Measurements from ENCODE around the gene APOBEC3F. TPM values are rescaled to one million over a fixed set of nuclear protein-coding genes. Genes with fewer than 3 reads are reported as not detected.
"Not testable (repeated sequence)": the region's sequence is repeated elsewhere in the genome, so short reads cannot be mapped to it uniquely, and the experiment has no call there.

Gene APOBEC3F
- total and polyA plus RNA-seq, 2 donors (not counting 1 experiment from before 2014, with no cell fraction given) = 23.3 to 76.8 TPM

- H3K4me1 ChIP-seq (ENCODE audit: control insufficient read depth in 2 of 2, insufficient read depth in 2 of 2, low read length in 2 of 2) = peaks cover 47 to 76% of the 10 kb centered on the region in 2 donors
Measured at GRCh38 chr22:39077026-39077840, 36.6 kb downstream of the APOBEC3F start, which contains the start of gene APOBEC3G. APOBEC3G (plus strand) TSS chr22:39077275; CDS start chr22:39077362, 87 bp downstream.

GRCh38 chr22:39077912-39078311 is 37.2 kb downstream of the APOBEC3F start:
- peak overlapping the region; percentile 72 for H3K9ac ChIP-seq (ENCODE audit: low read length)
- H3K9me3 Mint-ChIP-seq (ENCODE audit: insufficient read depth); H2AFZ ChIP-seq (ENCODE audit: insufficient read depth, low read depth, low read length, poor library complexity, severe bottlenecking); H3K27me3 Mint-ChIP-seq; intact Hi-C loops (cut with micrococcal nuclease); ATAC-seq (ENCODE audit: low read depth); H3K9me3 ChIP-seq (ENCODE audit: control extremely low read depth in 1 of 3, control insufficient read depth in 2 of 3, insufficient read depth in 1 of 3, low read length in 2 of 3); H3K27me3 ChIP-seq (replicated peaks in 1 of 4; ENCODE audit: control extremely low read depth in 1 of 4, control insufficient read depth in 3 of 4, insufficient read depth in 4 of 4, low read length in 3 of 4); DNase-seq: not testable (repeated sequence)
- peaks cover 52% of the 10 kb centered on the region for H3K79me2 ChIP-seq (ENCODE audit: control insufficient read depth, insufficient read depth, low read length)
- peak overlapping the region; percentile 94 for H3K4me3 Mint-ChIP-seq
- H3K27ac ChIP-seq (ENCODE audit: low read length in 2 of 2) = peak overlapping the region; percentile 81 to 94
- peaks cover 42 to 71% of the 10 kb centered on the region in 2 donors for H3K4me1 ChIP-seq (ENCODE audit: control insufficient read depth in 2 of 2, insufficient read depth in 2 of 2, low read length in 2 of 2)
- POLR2A ChIA-PET = interaction anchor here (0.7 to 3.3 kb wide), 3 partner anchors 11 to 408 kb away, joined by 3 to 13 read pairs (median 3); no protein-coding TSS in a partner anchor
- CTCF ChIA-PET = interaction anchor here (1.4 to 1.9 kb wide), 3 partner anchors 37 to 75 kb away, joined by 3 to 7 read pairs (median 4); no protein-coding TSS in a partner anchor
- peak overlapping the region; percentile 96 for H3K27ac Mint-ChIP-seq
- peak overlapping the region; percentile 53 to 74 (median 67) for H3K4me3 ChIP-seq (ENCODE audit: control extremely low read depth in 1 of 5, extremely low read depth in 1 of 5, insufficient read depth in 1 of 5, low read depth in 2 of 5, low read length in 4 of 5)
- peaks cover 62% of the 10 kb centered on the region for H3K4me1 Mint-ChIP-seq
- H3K36me3 ChIP-seq (replicated peaks in 1 of 2; ENCODE audit: control extremely low read depth in 1 of 2, control insufficient read depth in 1 of 2, extremely low read depth in 1 of 2, insufficient read depth in 2 of 2, low read length in 1 of 2) = peaks cover 1 to 32% of the 10 kb centered on the region in 2 experiments
- H4K20me1 ChIP-seq (ENCODE audit: control insufficient read depth, insufficient read depth, low read length, poor library complexity, severe bottlenecking) = peaks cover 11% of the 10 kb centered on the region
- H3K4me2 ChIP-seq (replicated peaks; ENCODE audit: low read depth, low read length, poor library complexity, severe bottlenecking) = peak overlapping the region; percentile 83
- WGBS (ENCODE audit: insufficient coverage) = 95% methylated on average over 9 of the region's 12 CpGs

More at GRCh38 chr22:39077026-39077840, 36.6 kb downstream of the APOBEC3F start, which contains the start of gene APOBEC3G:
- WGBS (ENCODE audit: insufficient coverage) = 4% methylated on average over 12 of the region's 17 CpGs
- peak; percentile 86 for ATAC-seq (ENCODE audit: low read depth)
- H3K27me3 Mint-ChIP-seq; H3K27me3 ChIP-seq (replicated peaks in 1 of 4; ENCODE audit: control extremely low read depth in 1 of 4, control insufficient read depth in 3 of 4, insufficient read depth in 4 of 4, low read length in 3 of 4); intact Hi-C loops (cut with micrococcal nuclease); H3K9me3 Mint-ChIP-seq (ENCODE audit: insufficient read depth); H3K9me3 ChIP-seq (ENCODE audit: control extremely low read depth in 1 of 3, control insufficient read depth in 2 of 3, insufficient read depth in 1 of 3, low read length in 2 of 3): not testable (repeated sequence)
- CTCF ChIA-PET = interaction anchor here (1.4 kb wide), 1 partner anchor 74 kb away, joined by 3 read pairs; no protein-coding TSS in a partner anchor
- Histone ChIP-seq H3K36me3 (replicated peaks in 1 of 2; ENCODE audit: control extremely low read depth in 1 of 2, control insufficient read depth in 1 of 2, extremely low read depth in 1 of 2, insufficient read depth in 2 of 2, low read length in 1 of 2) (peaks cover 1 to 26% of the 10 kb centered on the region in 2 experiments), H4K20me1 (ENCODE audit: control insufficient read depth, insufficient read depth, low read length, poor library complexity, severe bottlenecking) (peaks cover 11% of the 10 kb centered on the region), H3K4me3 (ENCODE audit: control extremely low read depth in 1 of 5, extremely low read depth in 1 of 5, insufficient read depth in 1 of 5, low read depth in 2 of 5, low read length in 4 of 5) (peak within 1 kb of the TSS; percentile 53 to 74 (median 67)), H3K27ac (ENCODE audit: low read length in 2 of 2) (peak within 1 kb of the TSS; percentile 81 to 94), H2AFZ (ENCODE audit: insufficient read depth, low read depth, low read length, poor library complexity, severe bottlenecking) (peak within 1 kb of the TSS; percentile 58), H3K9ac (ENCODE audit: low read length) (peak within 1 kb of the TSS; percentile 72), H3K79me2 (ENCODE audit: control insufficient read depth, insufficient read depth, low read length) (peaks cover 50% of the 10 kb centered on the region), H3K4me2 (replicated peaks; ENCODE audit: low read depth, low read length, poor library complexity, severe bottlenecking) (peak within 1 kb of the TSS; percentile 83)
- Mint-ChIP-seq H3K4me3 (peak within 1 kb of the TSS; percentile 94), H3K4me1 (peaks cover 68% of the 10 kb centered on the region), H3K27ac (peak within 1 kb of the TSS; percentile 96)
- POLR2A ChIA-PET = interaction anchor here (3.3 kb wide), 1 partner anchor 22 kb away, joined by 13 read pairs; no protein-coding TSS in a partner anchor
- peak; percentile 65 for DNase-seq
